Neural crest cell (in vitro differentiated cells): ENCODE measurements around the gene PAQR3. TPM values are rescaled to one million over a fixed set of nuclear protein-coding genes. Genes with fewer than 3 reads are reported as not detected.

Source experiments
- DNase-seq: peaks from one replicate; pipeline ENCODE4 v3.0.0; 2021; ENCODE audit warnings: low read depth, mixed read lengths, low spot score
- H3K27ac Mint-ChIP-seq: one replicate; pipeline ENCODE4 v1.8.0; 2021; ENCODE audit warnings: mild to moderate bottlenecking, mixed read lengths; ENCODE audit not compliant: unreplicated experiment
- H3K27me3 Mint-ChIP-seq: 2 replicates; pipeline ENCODE4 v1.8.0; 2021; ENCODE audit warnings: low read depth, mild to moderate bottlenecking, mixed read lengths
- H3K36me3 Mint-ChIP-seq: 2 replicates; pipeline ENCODE4 v1.8.0; 2021; ENCODE audit warnings: low read depth, mild to moderate bottlenecking, mixed read lengths
- H3K4me1 Mint-ChIP-seq: 2 replicates; pipeline ENCODE4 v1.8.0; 2021; ENCODE audit warnings: mixed read lengths
- H3K4me3 Mint-ChIP-seq: one replicate; pipeline ENCODE4 v1.8.0; 2021; ENCODE audit warnings: mild to moderate bottlenecking, mixed read lengths
- H3K9me3 Mint-ChIP-seq: 2 replicates; pipeline ENCODE4 v1.8.0; 2021; ENCODE audit warnings: mixed read lengths
- CTCF ChIP-seq: fragments of 200-600 bp; sonication (generic); conservative IDR thresholded peaks from 2 replicates; pipeline ENCODE4 v1.5.0; 2021; ENCODE audit warnings: antibody characterized with exemption, mild to moderate bottlenecking
- total RNA-seq: library from RNA; stranded (reverse); gene quantifications from 2 replicates; pipeline ENCODE4 v1.2.1, GENCODE V29; 2021

PAQR3 gene
- total RNA-seq, 1 donor from 2014 or later, result 28.8 TPM

DNA sequence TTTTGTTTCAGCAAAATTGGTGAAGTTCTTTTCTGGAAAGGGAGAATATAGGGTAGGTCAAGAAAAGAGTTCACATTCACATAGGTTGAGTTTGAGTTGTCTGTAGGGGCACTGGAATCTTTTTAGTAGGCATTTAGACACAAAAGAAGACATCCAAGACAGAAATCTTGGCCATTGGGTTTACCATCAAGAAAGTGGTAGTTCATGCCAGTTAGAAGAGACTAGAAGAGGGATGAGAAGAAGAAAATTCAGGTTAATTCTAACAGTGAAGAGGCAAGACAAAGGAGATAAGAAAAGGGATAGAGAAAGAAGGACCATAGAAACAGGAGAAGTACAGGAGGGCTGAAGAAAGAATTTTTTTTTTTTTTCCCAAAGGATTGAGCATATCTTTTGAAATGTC lies 39.9 kb downstream of the PAQR3 start:
- H3K9me3 Mint-ChIP-seq, result no peaks in the 10 kb centered on the region
- no peak for DNase-seq
- H3K4me1 Mint-ChIP-seq, result no peaks in the 10 kb centered on the region
- no peak for TF ChIP-seq CTCF
- H3K27ac Mint-ChIP-seq, result no peak overlapping the region
- peaks cover 4% of the 10 kb centered on the region for H3K36me3 Mint-ChIP-seq
- no peak overlapping the region for H3K4me3 Mint-ChIP-seq
- H3K27me3 Mint-ChIP-seq, result no peaks in the 10 kb centered on the region

- no peak for TF ChIP-seq CTCF
- no peak for DNase-seq
- Mint-ChIP-seq H3K27ac (no peak overlapping the region), H3K4me3 (no peak overlapping the region), H3K9me3 (no peaks in the 10 kb centered on the region), H3K4me1 (no peaks in the 10 kb centered on the region), H3K36me3 (peaks cover 19% of the 10 kb centered on the region), H3K27me3 (no peaks in the 10 kb centered on the region)
These were observed 49.3 kb downstream of the PAQR3 start for GRCh38 chr4:78889955-78890354.

GRCh38 chr4:78885598-78885997 lies 53.6 kb downstream of the PAQR3 start:
- no peak overlapping the region for H3K4me3 Mint-ChIP-seq
- no peak overlapping the region for H3K27ac Mint-ChIP-seq
- H3K36me3 Mint-ChIP-seq, result peaks cover 7% of the 10 kb centered on the region
- TF ChIP-seq CTCF, result no peak
- no peaks in the 10 kb centered on the region for H3K27me3 Mint-ChIP-seq
- DNase-seq, result no peak
- H3K9me3 Mint-ChIP-seq, result no peaks in the 10 kb centered on the region
- H3K4me1 Mint-ChIP-seq, result no peaks in the 10 kb centered on the region

- Mint-ChIP-seq H3K4me3 (no peak overlapping the region), H3K9me3 (no peaks in the 10 kb centered on the region), H3K27ac (no peak overlapping the region), H3K36me3 (peaks cover 2% of the 10 kb centered on the region), H3K27me3 (no peaks in the 10 kb centered on the region), H3K4me1 (no peaks in the 10 kb centered on the region)
- DNase-seq, result no peak
- TF ChIP-seq CTCF, result no peak
These were observed 58.3 kb downstream of the PAQR3 start for GRCh38 chr4:78880874-78881492.

- Mint-ChIP-seq H3K27me3 (no peaks in the 10 kb centered on the region), H3K36me3 (peaks cover 9% of the 10 kb centered on the region)
- no peak for TF ChIP-seq CTCF
These were observed 61.2 kb downstream of the PAQR3 start for GRCh38 chr4:78878031-78878430.

More at GRCh38 chr4:78878031-78878430, 61.2 kb downstream of the PAQR3 start:
- Mint-ChIP-seq H3K27ac (no peak overlapping the region), H3K4me3 (no peak overlapping the region), H3K4me1 (no peaks in the 10 kb centered on the region), H3K9me3 (no peaks in the 10 kb centered on the region)
- DNase-seq, result no peak
